ENCODE measurements around the gene DPP6. TPM values are rescaled to one million over a fixed set of nuclear protein-coding genes. Genes with fewer than 3 reads are reported as not detected.

Gene DPP6
- total RNA-seq, 4 donors from 2014 or later, result 1.8 to 33.7 (median 6.4) TPM

DNA sequence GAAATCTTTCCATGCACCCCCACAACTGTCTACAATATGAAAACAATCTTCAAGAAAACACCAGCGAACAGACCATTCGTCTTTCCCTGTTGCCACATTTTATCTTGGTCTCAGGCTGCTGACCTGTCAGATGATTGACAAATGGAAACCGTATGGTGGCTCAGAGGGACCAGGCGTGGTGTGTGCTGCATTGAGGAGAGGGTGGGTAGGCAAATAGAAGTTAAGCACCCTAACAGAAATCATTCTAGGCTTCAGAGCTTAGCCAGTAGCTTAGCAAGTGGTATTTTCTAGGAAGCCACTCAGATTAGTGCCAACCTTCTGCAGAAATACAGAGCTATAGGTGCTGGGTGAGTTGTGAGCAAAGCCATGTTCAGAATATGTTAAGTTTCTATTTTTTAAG, 114.9 kb downstream of the DPP6 start:
- H3K27ac ChIP-seq, result no peak overlapping the region
- no peaks in the 10 kb centered on the region for H3K4me1 ChIP-seq
- H3K4me3 ChIP-seq, result no peak overlapping the region
- no peaks in the 10 kb centered on the region for H3K27me3 ChIP-seq
- DNase-seq, result no peak
- 43% methylated on average over 4 of the region's 4 CpGs; no CpG with 5 or more reads in 1 of the 2 donors for WGBS, 2 donors (ENCODE audit: low coverage in 1 of 2)
- in situ Hi-C loops (cut with MboI; ENCODE audit: low pct_ligation_motif_present in 1 of 4, low pct_unique_long_range_greater_than_20kb in 1 of 4, low sequenced_read_pairs in 3 of 4), result no loop called here
- no peaks in the 10 kb centered on the region for H3K9me3 ChIP-seq
- H3K36me3 ChIP-seq, result no peaks in the 10 kb centered on the region
- intact Hi-C loops (cut with DNase I; ENCODE audit: low total_unique reads), result no loop called here
- TF ChIP-seq EP300 (IDR thresholded peaks at IDR 0.05; ENCODE audit: low read depth), result no peak
- no peak for TF ChIP-seq POLR2A (IDR thresholded peaks at IDR 0.05)
- TF ChIP-seq POLR2AphosphoS5 (IDR thresholded peaks at IDR 0.05), result no peak
- TF ChIP-seq, protein P1, sequence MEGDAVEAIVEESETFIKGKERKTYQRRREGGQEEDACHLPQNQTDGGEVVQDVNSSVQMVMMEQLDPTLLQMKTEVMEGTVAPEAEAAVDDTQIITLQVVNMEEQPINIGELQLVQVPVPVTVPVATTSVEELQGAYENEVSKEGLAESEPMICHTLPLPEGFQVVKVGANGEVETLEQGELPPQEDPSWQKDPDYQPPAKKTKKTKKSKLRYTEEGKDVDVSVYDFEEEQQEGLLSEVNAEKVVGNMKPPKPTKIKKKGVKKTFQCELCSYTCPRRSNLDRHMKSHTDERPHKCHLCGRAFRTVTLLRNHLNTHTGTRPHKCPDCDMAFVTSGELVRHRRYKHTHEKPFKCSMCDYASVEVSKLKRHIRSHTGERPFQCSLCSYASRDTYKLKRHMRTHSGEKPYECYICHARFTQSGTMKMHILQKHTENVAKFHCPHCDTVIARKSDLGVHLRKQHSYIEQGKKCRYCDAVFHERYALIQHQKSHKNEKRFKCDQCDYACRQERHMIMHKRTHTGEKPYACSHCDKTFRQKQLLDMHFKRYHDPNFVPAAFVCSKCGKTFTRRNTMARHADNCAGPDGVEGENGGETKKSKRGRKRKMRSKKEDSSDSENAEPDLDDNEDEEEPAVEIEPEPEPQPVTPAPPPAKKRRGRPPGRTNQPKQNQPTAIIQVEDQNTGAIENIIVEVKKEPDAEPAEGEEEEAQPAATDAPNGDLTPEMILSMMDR (IDR thresholded peaks at IDR 0.05), result no peak

GRCh38 chr7:154167807-154168206, 115.6 kb downstream of the DPP6 start:
- Histone ChIP-seq H3K27ac (no peak overlapping the region), H3K27me3 (no peaks in the 10 kb centered on the region), H3K4me1 (no peaks in the 10 kb centered on the region), H3K4me3 (no peak overlapping the region), H3K9me3 (no peaks in the 10 kb centered on the region), H3K36me3 (no peaks in the 10 kb centered on the region)
- no peak for DNase-seq
- intact Hi-C loops (cut with DNase I; ENCODE audit: low total_unique reads) (no loop called here), in situ Hi-C loops (cut with MboI; ENCODE audit: low pct_ligation_motif_present in 1 of 4, low pct_unique_long_range_greater_than_20kb in 1 of 4, low sequenced_read_pairs in 3 of 4) (no loop called here)
- TF ChIP-seq EP300 (IDR thresholded peaks at IDR 0.05; ENCODE audit: low read depth), result no peak
- TF ChIP-seq POLR2AphosphoS5 (IDR thresholded peaks at IDR 0.05), result no peak
- WGBS, 2 donors (ENCODE audit: low coverage in 1 of 2), result 67% methylated on average over 4 of the region's 4 CpGs; no CpG with 5 or more reads in 1 of the 2 donors

DNA sequence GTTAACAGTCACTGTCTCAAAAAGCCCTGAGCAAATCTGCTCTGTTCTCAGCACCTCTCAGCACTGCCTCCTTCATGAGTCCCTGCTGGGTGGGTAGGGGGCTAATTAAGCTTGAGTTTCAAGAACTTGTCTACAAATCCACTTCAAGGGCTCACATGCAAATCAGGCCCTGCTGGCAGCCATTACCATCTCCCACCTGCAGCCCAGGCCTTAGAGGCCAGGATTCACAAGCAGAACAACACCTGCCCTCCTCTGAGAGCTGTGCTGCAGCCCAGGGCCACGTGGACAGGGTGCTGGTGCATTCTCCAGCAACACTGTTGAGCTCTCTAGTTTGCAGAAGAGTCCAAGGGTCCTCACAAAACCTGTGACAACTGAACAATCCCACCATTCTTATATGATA, 119.2 kb downstream of the DPP6 start:
- in situ Hi-C loops (cut with MboI; ENCODE audit: low pct_ligation_motif_present in 1 of 4, low pct_unique_long_range_greater_than_20kb in 1 of 4, low sequenced_read_pairs in 3 of 4), result no loop called here
- WGBS, 2 donors (ENCODE audit: low coverage in 1 of 2), result 0% methylated on average over 1 of the region's 1 CpG; no CpG with 5 or more reads in 1 of the 2 donors
- intact Hi-C loops (cut with DNase I; ENCODE audit: low total_unique reads), result no loop called here

DNA sequence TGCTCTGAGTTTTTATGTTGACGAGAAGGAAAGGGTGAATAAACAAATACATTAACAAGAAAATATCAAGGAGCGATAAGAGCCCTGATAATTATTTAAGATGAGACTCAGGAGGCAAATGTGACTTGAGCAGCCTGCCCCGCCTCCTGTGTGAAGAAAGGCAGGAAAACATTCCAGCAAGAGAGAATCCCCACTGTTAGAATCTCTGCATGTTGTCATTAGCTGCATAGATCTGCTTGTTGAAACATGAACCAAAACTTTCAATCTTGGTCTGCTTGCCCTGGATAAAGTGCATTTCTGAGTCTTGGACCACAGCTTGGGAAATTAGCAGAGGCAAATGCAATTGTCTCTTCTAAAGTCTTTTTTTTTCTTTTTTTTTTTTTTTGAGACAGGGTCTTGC, 120.0 kb downstream of the DPP6 start:
- no peaks in the 10 kb centered on the region for H3K36me3 ChIP-seq
- TF ChIP-seq POLR2AphosphoS5 (IDR thresholded peaks at IDR 0.05) (no peak), POLR2A (IDR thresholded peaks at IDR 0.05) (no peak), EP300 (IDR thresholded peaks at IDR 0.05; ENCODE audit: low read depth) (no peak)
- TF ChIP-seq, protein P1 (IDR thresholded peaks at IDR 0.05), result no peak
- intact Hi-C loops (cut with DNase I; ENCODE audit: low total_unique reads) (no loop called here), in situ Hi-C loops (cut with MboI; ENCODE audit: low pct_ligation_motif_present in 1 of 4, low pct_unique_long_range_greater_than_20kb in 1 of 4, low sequenced_read_pairs in 3 of 4) (no loop called here)
- no peaks in the 10 kb centered on the region for H3K9me3 ChIP-seq
- no peak overlapping the region for H3K4me3 ChIP-seq
- DNase-seq, result no peak
- WGBS, 2 donors (ENCODE audit: low coverage in 1 of 2), result 53 to 65% methylated on average over 3 of the region's 3 CpGs
- H3K27me3 ChIP-seq, result no peaks in the 10 kb centered on the region
- H3K27ac ChIP-seq, result no peak overlapping the region
- H3K4me1 ChIP-seq, result no peaks in the 10 kb centered on the region

More for the DNA sequence above, 119.2 kb downstream of the DPP6 start:
- Histone ChIP-seq H3K27ac (no peak overlapping the region), H3K4me1 (no peaks in the 10 kb centered on the region), H3K27me3 (no peaks in the 10 kb centered on the region), H3K9me3 (no peaks in the 10 kb centered on the region), H3K36me3 (no peaks in the 10 kb centered on the region), H3K4me3 (no peak overlapping the region)
- TF ChIP-seq EP300 (IDR thresholded peaks at IDR 0.05; ENCODE audit: low read depth), result no peak
- TF ChIP-seq POLR2A (IDR thresholded peaks at IDR 0.05), result no peak
- no peak for TF ChIP-seq POLR2AphosphoS5 (IDR thresholded peaks at IDR 0.05)
- TF ChIP-seq, protein P1 (IDR thresholded peaks at IDR 0.05), result no peak
- no peak for DNase-seq

DNA sequence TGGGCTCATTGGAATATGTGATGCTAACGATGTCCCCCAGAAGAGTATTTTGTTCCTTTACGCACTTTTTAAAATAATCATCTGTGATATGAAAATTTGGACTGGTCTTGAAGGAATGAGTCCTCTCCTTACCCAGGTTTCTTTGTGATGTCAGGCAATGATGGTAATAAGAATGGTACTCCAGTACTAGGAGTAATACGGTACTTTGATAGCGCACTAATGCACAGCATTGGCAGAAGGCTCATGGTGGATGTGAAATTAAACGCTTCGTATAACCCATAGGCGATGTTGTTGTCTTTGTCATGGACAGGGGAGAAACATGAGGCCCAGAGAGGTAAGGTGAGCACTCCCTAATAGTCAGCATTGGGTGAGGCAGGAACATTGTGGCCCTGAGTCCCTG, 125.4 kb downstream of the DPP6 start:
- 93 to 94% methylated on average over 7 of the region's 7 CpGs for WGBS, 2 donors (ENCODE audit: low coverage in 1 of 2)
- in situ Hi-C loops (cut with MboI; ENCODE audit: low pct_ligation_motif_present in 1 of 4, low pct_unique_long_range_greater_than_20kb in 1 of 4, low sequenced_read_pairs in 3 of 4) (no loop called here), intact Hi-C loops (cut with DNase I; ENCODE audit: low total_unique reads) (no loop called here)
- Histone ChIP-seq H3K27ac (no peak overlapping the region), H3K4me1 (no peaks in the 10 kb centered on the region), H3K27me3 (no peaks in the 10 kb centered on the region), H3K4me3 (no peak overlapping the region), H3K9me3 (no peaks in the 10 kb centered on the region), H3K36me3 (no peaks in the 10 kb centered on the region)
- DNase-seq, result no peak
- TF ChIP-seq POLR2AphosphoS5 (IDR thresholded peaks at IDR 0.05) (no peak), EP300 (IDR thresholded peaks at IDR 0.05; ENCODE audit: low read depth) (no peak), POLR2A (IDR thresholded peaks at IDR 0.05) (no peak)
- TF ChIP-seq, protein P1 (IDR thresholded peaks at IDR 0.05), result no peak

Data from transverse colon (tissue), 4 donors.